Loucy (cell line): ENCODE measurements around the gene BEAN1.

Experiments used
- H2AFZ ChIP-seq: fragments of 200-600 bp; sonication (generic); 2 replicates; pipeline ENCODE4 v1.6.0; 2016; ENCODE audit warnings: antibody characterized with exemption, mild to moderate bottlenecking, low read length, moderate library complexity
- H3F3A ChIP-seq: fragments of 200-600 bp; 2 replicates; pipeline ENCODE4 v1.6.0; 2016; ENCODE audit warnings: antibody characterized with exemption, low read depth, mild to moderate bottlenecking
- H3K27me3 ChIP-seq: fragments of 200-600 bp; sonication (generic); 2 replicates; pipeline ENCODE4 v1.6.1; 2014; ENCODE audit warnings: low read length, mild to moderate bottlenecking; ENCODE audit not compliant: insufficient read depth, poor library complexity, severe bottlenecking
- H3K36me3 ChIP-seq: fragments of 200-600 bp; sonication (generic); 2 replicates; pipeline ENCODE4 v1.6.1; 2016; ENCODE audit warnings: low read length; ENCODE audit not compliant: insufficient read depth
- H3K4me1 ChIP-seq: fragments of 200-600 bp; sonication (generic); 2 replicates; pipeline ENCODE4 v1.5.1; 2014; ENCODE audit warnings: low read length, mild to moderate bottlenecking; ENCODE audit not compliant: insufficient read depth, poor library complexity, severe bottlenecking
- H3K4me2 ChIP-seq: fragments of 200-600 bp; sonication (generic); 2 replicates; pipeline ENCODE4 v1.6.0; 2014; ENCODE audit warnings: antibody characterized with exemption, low read length, low read depth, mild to moderate bottlenecking; ENCODE audit not compliant: poor library complexity, severe bottlenecking
- H3K4me3 ChIP-seq: fragments of 200-600 bp; sonication (generic); 2 replicates; pipeline ENCODE4 v1.5.1; 2014; ENCODE audit warnings: low read length, mild to moderate bottlenecking, mixed read lengths; ENCODE audit not compliant: poor library complexity, severe bottlenecking
- H3K79me2 ChIP-seq: fragments of 200-600 bp; sonication (generic); 2 replicates; pipeline ENCODE4 v1.6.1; 2014; ENCODE audit warnings: low read length; ENCODE audit not compliant: insufficient read depth
- H3K9ac ChIP-seq: fragments of 200-600 bp; sonication (generic); 2 replicates; pipeline ENCODE4 v1.6.0; 2014; ENCODE audit warnings: mild to moderate bottlenecking, low read depth, low read length, moderate library complexity; ENCODE audit not compliant: poor library complexity, severe bottlenecking
- H3K9me2 ChIP-seq: fragments of 200-600 bp; sonication (generic); replicated peaks from 2 replicates; pipeline ENCODE4 v1.6.1; 2016; ENCODE audit warnings: low read depth, low read length, mixed read lengths
- H3K9me3 ChIP-seq: fragments of 200-600 bp; sonication (generic); 2 replicates; pipeline ENCODE4 v1.6.1; 2014; ENCODE audit warnings: mild to moderate bottlenecking, antibody characterized with exemption, low read length, low read depth; ENCODE audit not compliant: insufficient read depth
- H4K20me1 ChIP-seq: fragments of 200-600 bp; sonication (generic); 2 replicates; pipeline ENCODE4 v1.6.0; 2014; ENCODE audit warnings: antibody characterized with exemption, low read length, mild to moderate bottlenecking; ENCODE audit not compliant: insufficient read depth, poor library complexity, severe bottlenecking
- CTCF ChIP-seq: fragments of 200-600 bp; sonication (generic); conservative IDR thresholded peaks from 2 replicates; pipeline ENCODE4 v1.5.1; 2014; ENCODE audit warnings: mild to moderate bottlenecking, antibody characterized with exemption, low read length
- EZH2phosphoT487 ChIP-seq: fragments of 200-600 bp; IDR thresholded peaks from 2 replicates; pipeline ENCODE4 v1.6.1; 2018; ENCODE audit warnings: antibody characterized with exemption, mild to moderate bottlenecking, moderate library complexity, borderline replicate concordance

BEAN1 gene

GRCh38 chr16:66471716-66472393 is 44.8 kb downstream of the BEAN1 start:
- Histone ChIP-seq H3K9me3 (no peaks in the 10 kb centered on the region), H3K79me2 (no peaks in the 10 kb centered on the region), H3K9ac (no peak overlapping the region), H3K36me3 (no peaks in the 10 kb centered on the region), H3K4me2 (no peak overlapping the region), H4K20me1 (no peaks in the 10 kb centered on the region), H3K27me3 (no peaks in the 10 kb centered on the region), H3K4me3 (no peak overlapping the region), H2AFZ (no peak overlapping the region), H3K4me1 (peaks cover 8% of the 10 kb centered on the region), H3F3A (no peaks in the 10 kb centered on the region), H3K9me2 (no peaks in the 10 kb centered on the region)
- TF ChIP-seq EZH2phosphoT487: no peak
- TF ChIP-seq CTCF: no peak

GRCh38 chr16:66473051-66473571 is 46.0 kb downstream of the BEAN1 start:
- no peaks in the 10 kb centered on the region for H3K9me2 ChIP-seq
- H3K4me1 ChIP-seq: peaks cover 8% of the 10 kb centered on the region
- H3F3A ChIP-seq: no peaks in the 10 kb centered on the region
- H3K4me2 ChIP-seq: no peak overlapping the region
- H2AFZ ChIP-seq: no peak overlapping the region
- H3K4me3 ChIP-seq: no peak overlapping the region
- H4K20me1 ChIP-seq: no peaks in the 10 kb centered on the region
- H3K79me2 ChIP-seq: no peaks in the 10 kb centered on the region
- H3K27me3 ChIP-seq: no peaks in the 10 kb centered on the region
- TF ChIP-seq CTCF: no peak
- TF ChIP-seq EZH2phosphoT487: no peak
- no peaks in the 10 kb centered on the region for H3K36me3 ChIP-seq
- no peak overlapping the region for H3K9ac ChIP-seq
- H3K9me3 ChIP-seq: no peaks in the 10 kb centered on the region

- Histone ChIP-seq H3F3A (no peaks in the 10 kb centered on the region), H3K4me2 (no peak overlapping the region), H2AFZ (no peak overlapping the region), H3K79me2 (no peaks in the 10 kb centered on the region), H3K4me3 (no peak overlapping the region), H3K27me3 (no peaks in the 10 kb centered on the region), H3K36me3 (no peaks in the 10 kb centered on the region), H4K20me1 (no peaks in the 10 kb centered on the region), H3K4me1 (peaks cover 9% of the 10 kb centered on the region), H3K9me3 (no peaks in the 10 kb centered on the region), H3K9ac (no peak overlapping the region), H3K9me2 (no peaks in the 10 kb centered on the region)
- no peak for TF ChIP-seq EZH2phosphoT487
- TF ChIP-seq CTCF: no peak
Observed at GRCh38 chr16:66473654-66474519, 46.8 kb downstream of the BEAN1 start.
